ENCODE measurements around the gene JAZF1. TPM values are rescaled to one million over a fixed set of nuclear protein-coding genes. Genes with fewer than 3 reads are reported as not detected.

The JAZF1 gene
- total RNA-seq, 1 donor from 2014 or later, result 3.6 TPM

DNA sequence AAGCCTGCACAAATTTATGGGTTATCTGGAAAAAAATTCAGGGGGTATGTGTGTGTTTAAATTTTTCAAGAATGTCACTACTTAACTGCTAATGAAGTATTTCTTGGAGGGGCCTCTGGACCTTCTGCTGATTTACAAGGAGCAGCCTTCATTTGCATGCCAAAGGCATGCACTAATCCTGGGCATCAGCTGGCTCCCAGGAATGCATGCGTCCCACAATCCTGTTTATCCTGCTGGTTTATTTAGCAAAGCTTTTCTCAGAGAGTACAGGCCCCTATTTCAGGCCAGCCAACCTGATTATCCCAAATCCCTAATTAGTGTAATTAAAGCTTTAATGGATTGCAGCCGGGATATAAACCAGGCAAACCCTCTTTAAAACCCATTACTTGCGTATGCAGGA lies 270.3 kb downstream of the JAZF1 start:
- TF ChIP-seq, protein P1, sequence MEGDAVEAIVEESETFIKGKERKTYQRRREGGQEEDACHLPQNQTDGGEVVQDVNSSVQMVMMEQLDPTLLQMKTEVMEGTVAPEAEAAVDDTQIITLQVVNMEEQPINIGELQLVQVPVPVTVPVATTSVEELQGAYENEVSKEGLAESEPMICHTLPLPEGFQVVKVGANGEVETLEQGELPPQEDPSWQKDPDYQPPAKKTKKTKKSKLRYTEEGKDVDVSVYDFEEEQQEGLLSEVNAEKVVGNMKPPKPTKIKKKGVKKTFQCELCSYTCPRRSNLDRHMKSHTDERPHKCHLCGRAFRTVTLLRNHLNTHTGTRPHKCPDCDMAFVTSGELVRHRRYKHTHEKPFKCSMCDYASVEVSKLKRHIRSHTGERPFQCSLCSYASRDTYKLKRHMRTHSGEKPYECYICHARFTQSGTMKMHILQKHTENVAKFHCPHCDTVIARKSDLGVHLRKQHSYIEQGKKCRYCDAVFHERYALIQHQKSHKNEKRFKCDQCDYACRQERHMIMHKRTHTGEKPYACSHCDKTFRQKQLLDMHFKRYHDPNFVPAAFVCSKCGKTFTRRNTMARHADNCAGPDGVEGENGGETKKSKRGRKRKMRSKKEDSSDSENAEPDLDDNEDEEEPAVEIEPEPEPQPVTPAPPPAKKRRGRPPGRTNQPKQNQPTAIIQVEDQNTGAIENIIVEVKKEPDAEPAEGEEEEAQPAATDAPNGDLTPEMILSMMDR (conservative IDR thresholded peaks at IDR 0.05; ENCODE audit: low read depth, low read length), result no peak
- H3K4me3 ChIP-seq (ENCODE audit: low read depth, low read length), result no peak overlapping the region
- no peak for DNase-seq (ENCODE audit: low read depth)

DNA sequence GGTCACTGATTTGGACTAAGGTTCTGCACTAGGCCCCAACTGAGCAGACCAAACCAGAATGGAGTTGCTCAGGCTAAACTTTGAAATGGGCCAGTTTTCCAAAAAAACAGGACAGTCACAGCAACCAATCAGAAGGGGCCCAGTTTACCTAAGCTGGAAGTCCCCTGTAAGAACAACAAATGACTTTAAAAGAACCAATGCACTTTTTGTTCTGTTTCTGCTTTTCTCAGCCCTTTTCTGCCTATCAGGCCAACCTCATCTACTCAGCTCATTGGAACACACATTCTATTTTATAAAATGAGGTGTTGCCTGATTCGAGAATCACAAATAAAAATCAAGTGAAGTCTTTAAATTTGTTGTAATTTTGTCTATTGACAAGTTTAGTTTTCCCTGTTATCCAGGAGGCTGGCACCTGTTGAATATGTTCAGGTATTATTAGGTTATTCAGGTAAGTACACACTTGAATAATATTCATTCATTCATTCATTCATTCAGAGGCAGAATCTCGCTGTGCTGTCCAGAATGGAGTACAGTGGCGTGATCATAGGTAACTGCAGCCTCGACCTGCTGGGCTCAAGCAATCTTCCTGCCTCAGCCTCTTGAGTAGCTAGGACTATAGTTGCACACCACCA lies 271.9 kb downstream of the JAZF1 start:
- no peak for DNase-seq (ENCODE audit: low read depth)
- TF ChIP-seq, protein P1 (conservative IDR thresholded peaks at IDR 0.05; ENCODE audit: low read depth, low read length), result no peak
- H3K4me3 ChIP-seq (ENCODE audit: low read depth, low read length), result no peak overlapping the region

DNA sequence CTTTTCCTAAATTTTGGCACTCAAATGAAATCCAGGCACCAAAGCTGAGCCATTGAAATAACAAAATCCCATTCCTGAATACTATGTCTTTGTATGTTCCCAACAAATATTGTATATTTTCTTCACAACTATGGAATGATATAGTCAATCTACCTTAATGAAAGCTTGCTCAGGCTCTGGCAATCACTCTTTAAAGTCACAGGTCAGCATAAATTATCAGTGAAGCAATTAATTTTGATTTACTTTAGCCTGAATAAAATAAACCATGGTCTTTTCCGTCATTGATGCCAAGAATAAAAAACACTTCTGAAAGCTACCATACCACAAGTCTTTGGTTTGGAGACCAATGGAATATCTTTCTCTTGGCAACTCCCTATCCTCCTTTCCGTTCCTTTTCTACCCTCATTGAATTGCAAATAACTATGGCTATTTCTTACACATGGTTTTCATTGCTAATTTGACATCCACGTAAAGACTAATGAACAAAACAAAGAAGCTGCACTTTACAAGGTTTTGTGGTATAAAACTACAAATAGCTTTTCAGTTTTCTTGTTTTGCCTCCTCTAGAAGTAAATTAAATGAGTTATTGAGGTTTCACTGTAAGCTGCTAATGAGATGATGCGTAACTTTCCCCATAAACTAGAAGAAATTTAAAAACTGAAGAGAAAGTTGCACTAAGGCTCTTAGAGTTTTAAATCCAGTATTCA lies 274.1 kb downstream of the JAZF1 start:
- H3K4me3 ChIP-seq (ENCODE audit: low read depth, low read length), result no peak overlapping the region
- TF ChIP-seq, protein P1 (conservative IDR thresholded peaks at IDR 0.05; ENCODE audit: low read depth, low read length), result no peak
- no peak for DNase-seq (ENCODE audit: low read depth)

DNA sequence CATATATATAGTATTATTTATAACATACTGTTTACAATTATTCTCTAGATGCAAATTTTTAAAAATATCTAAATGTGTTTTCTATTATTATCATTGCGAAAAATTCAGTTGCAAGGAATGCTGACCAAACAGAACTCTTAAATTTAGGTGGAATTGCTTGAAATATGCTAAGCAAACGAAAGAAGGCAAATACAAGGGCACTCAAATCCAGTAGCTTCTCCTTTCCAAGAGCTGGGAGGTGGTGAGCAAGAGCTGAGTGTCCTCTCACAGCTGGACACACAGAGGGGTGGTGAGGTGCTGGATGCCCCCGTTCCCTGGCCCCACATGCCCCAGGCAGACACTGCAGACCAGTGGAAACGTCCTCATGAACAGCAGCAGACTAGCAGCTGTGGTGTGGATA lies 274.6 kb downstream of the JAZF1 start:
- no peak for DNase-seq (ENCODE audit: low read depth)
- TF ChIP-seq, protein P1 (conservative IDR thresholded peaks at IDR 0.05; ENCODE audit: low read depth, low read length), result no peak
- no peak overlapping the region for H3K4me3 ChIP-seq (ENCODE audit: low read depth, low read length)

DNA sequence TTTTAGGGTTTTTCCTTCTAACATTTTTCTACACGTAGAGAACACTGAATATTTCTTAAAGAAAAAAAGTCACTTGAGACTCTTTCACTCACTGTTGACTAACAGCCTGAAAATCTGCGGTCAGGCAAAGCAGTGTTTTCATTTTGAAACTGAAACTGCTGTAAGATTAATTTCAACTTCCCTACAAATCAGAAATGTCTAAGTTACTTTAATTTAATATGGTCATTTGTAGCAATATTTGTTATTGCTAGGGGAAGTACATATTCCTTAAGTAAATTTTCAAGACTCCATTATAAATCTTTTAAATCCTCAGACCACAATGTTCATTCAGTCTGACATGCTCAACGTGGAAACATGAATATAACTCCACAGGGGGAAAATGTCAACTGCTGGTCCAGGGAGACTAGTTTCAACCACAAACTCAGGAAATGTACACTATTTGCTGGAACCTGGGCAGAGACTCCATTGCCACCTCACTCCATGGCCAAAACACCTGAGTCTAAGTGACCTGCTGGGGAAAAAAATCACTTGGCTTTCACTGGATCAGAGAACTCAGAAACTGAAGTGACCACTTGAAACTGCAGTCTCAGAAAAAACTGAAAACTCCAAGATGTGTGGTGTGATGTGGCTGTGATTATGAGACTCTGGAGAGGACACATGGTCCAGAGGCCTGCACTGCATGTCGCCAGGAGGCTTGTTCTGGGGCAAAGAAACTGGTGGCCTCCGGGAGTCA lies 279.4 kb downstream of the JAZF1 start:
- no peak for DNase-seq (ENCODE audit: low read depth)
- TF ChIP-seq, protein P1 (conservative IDR thresholded peaks at IDR 0.05; ENCODE audit: low read depth, low read length), result no peak
- peak overlapping the region; percentile 40 for H3K4me3 ChIP-seq (ENCODE audit: low read depth, low read length)

DNA sequence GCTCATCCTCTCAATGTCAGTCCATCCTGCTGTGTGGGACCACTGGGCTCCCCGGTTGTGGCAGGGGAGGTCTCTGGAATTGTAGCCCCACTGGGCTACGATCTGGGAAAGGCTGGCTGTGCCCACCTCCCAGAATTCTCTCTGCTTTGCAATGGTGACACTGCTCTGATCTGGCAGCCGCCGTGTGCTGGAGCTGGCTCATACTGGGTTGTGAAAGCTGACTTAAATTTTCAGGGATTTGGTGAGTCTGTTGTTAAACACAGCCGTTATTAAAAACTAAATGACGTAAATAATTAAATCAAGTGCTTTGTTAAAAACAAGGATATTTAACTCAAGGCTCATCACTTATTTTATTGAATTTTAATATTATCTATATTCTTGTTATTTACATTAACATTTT lies 280.6 kb downstream of the JAZF1 start:
- no peak for DNase-seq (ENCODE audit: low read depth)
- H3K4me3 ChIP-seq (ENCODE audit: low read depth, low read length), result no peak overlapping the region
- TF ChIP-seq, protein P1 (conservative IDR thresholded peaks at IDR 0.05; ENCODE audit: low read depth, low read length), result no peak
